Panc1 (cell line): ENCODE measurements around the gene FAM227B. TPM values are rescaled to one million over a fixed set of nuclear protein-coding genes. Genes with fewer than 3 reads are reported as not detected.
"Not testable (repeated sequence)": the region's sequence is repeated elsewhere in the genome, so short reads cannot be mapped to it uniquely, and the experiment has no call there.

Experiments used
- ATAC-seq: fragments of 200-7000 bp; cut with Tn5 transposase; 2 replicates; pipeline ENCODE4 v1.9.1; 2020; ENCODE audit warnings: mild to moderate bottlenecking, moderate library complexity
- Bru-seq: library from RNA; stranded (reverse); fragments of 400-500 nt; gene quantifications from one replicate; lab custom pipeline; 2021; lab: Mats Ljungman, UMichigan
- BruChase-seq, 2 experiments: library from RNA; stranded (reverse); fragments of 400-500 nt; gene quantifications; one replicate each; lab custom pipeline; 2021; lab: Mats Ljungman, UMichigan
- BruUV-seq: library from RNA; stranded (reverse); fragments of 400-500 nt; replicated peaks from 2 replicates; lab custom pipeline; 2021; lab: Mats Ljungman, UMichigan
- CTCF ChIA-PET: fragments of 300-600 bp; sonication (Branson Sonifier 250); formaldehyde crosslinking; loops from one replicate; lab custom pipeline; 2022; ENCODE audit warnings: antibody characterized with exemption; lab: Charles Lee
- POLR2A ChIA-PET: fragments of 300-600 bp; sonication (Branson Sonifier 250); formaldehyde crosslinking; loops from one replicate; lab custom pipeline; 2022; ENCODE audit warnings: antibody characterized with exemption; lab: Charles Lee
- DNase-seq: peaks from one replicate; pipeline ENCODE4 v3.0.0-alpha.2; 2010; ENCODE audit warnings: low read depth, low spot score
- H3K27ac ChIP-seq: 2 replicates; pipeline ENCODE4 v1.5.1; 2011; ENCODE audit warnings: mild to moderate bottlenecking, low read length, inconsistent platforms
- H3K27me3 ChIP-seq: fragments of 200-500 bp; sonication (Bioruptor generic); 2 replicates; pipeline ENCODE4 v1.6.0; 2014; ENCODE audit warnings: low read length, inconsistent platforms; ENCODE audit not compliant: control insufficient read depth, insufficient read depth
- H3K36me3 ChIP-seq: fragments of 200-500 bp; sonication (Bioruptor generic); 2 replicates; pipeline ENCODE4 v1.5.1; 2014; ENCODE audit warnings: inconsistent platforms, mild to moderate bottlenecking, low read length, moderate library complexity; ENCODE audit not compliant: control insufficient read depth, insufficient read depth
- H3K4me1 ChIP-seq: 2 replicates; pipeline ENCODE4 v1.5.1; 2011; ENCODE audit warnings: inconsistent platforms, mild to moderate bottlenecking, low read length, moderate library complexity; ENCODE audit not compliant: control insufficient read depth, insufficient read depth
- H3K4me3 ChIP-seq, 2 experiments: 2 replicates each; pipeline ENCODE4 v1.5.1; 2011 to 2012; ENCODE audit warnings: low read depth in 2 of 2, low read length in 2 of 2, mild to moderate bottlenecking in 2 of 2, inconsistent platforms in 1 of 2, moderate library complexity in 1 of 2
- H3K9me3 ChIP-seq: fragments of 200-500 bp; sonication (Bioruptor generic); 2 replicates; pipeline ENCODE4 v1.5.1; 2014; ENCODE audit warnings: low read depth, mild to moderate bottlenecking, inconsistent platforms, low read length, moderate library complexity; ENCODE audit not compliant: control insufficient read depth, insufficient read depth
- POLR2AphosphoS5 ChIP-seq: IDR thresholded peaks from 2 replicates; pipeline ENCODE4 v1.6.1; 2012; ENCODE audit warnings: mild to moderate bottlenecking, low read depth, low read length, moderate library complexity
- SIN3A ChIP-seq: IDR thresholded peaks from 2 replicates; pipeline ENCODE4 v1.6.1; 2012; ENCODE audit warnings: low read depth, mild to moderate bottlenecking, low read length, moderate library complexity, borderline replicate concordance; ENCODE audit not compliant: insufficient read depth
- TCF7L2 ChIP-seq: IDR thresholded peaks from 2 replicates; pipeline ENCODE4 v1.6.1; 2011; ENCODE audit warnings: mild to moderate bottlenecking, low read depth, low read length, inconsistent platforms
- in situ Hi-C: cut with HindIII; loops from 2 replicates; pipeline ENCODE4 v1.10.0; 2016; ENCODE audit warnings: low sequenced_read_pairs, low pct_unique_long_range_greater_than_20kb
- intact Hi-C: fragments of 100-400 bp; cut with micrococcal nuclease; formaldehyde crosslinking; loops from one replicate; pipeline ENCODE4 v1.10.0; 2022; ENCODE audit not compliant: unreplicated experiment
- long read RNA-seq: library from polyadenylated mRNA; unstranded; transcript quantifications from one replicate; pipeline ENCODE4 v2.0.0, GENCODE V29; 2021; ENCODE audit not compliant: unreplicated experiment
- polyA plus RNA-seq: library from polyadenylated mRNA; unstranded; fragments of >200 nt; gene quantifications from one replicate; pipeline ENCODE4 v1.2.1, GENCODE V29; 2012; ENCODE audit warnings: missing spikeins; ENCODE audit not compliant: insufficient read length
- total RNA-seq: library from RNA; stranded (reverse); gene quantifications from one replicate; pipeline ENCODE4 v1.2.1, GENCODE V29; 2021; ENCODE audit not compliant: unreplicated experiment
- TF ChIP-seq, protein P1 (sequence below), 2 experiments: IDR thresholded peaks; 2 replicates each; pipeline ENCODE4 v1.6.1; 2011 to 2012; ENCODE audit warnings: low read depth in 2 of 2, control low read depth in 1 of 2, low read length in 1 of 2, mild to moderate bottlenecking in 1 of 2, moderate library complexity in 1 of 2; ENCODE audit not compliant: insufficient read depth in 1 of 2
- TF ChIP-seq, protein P2 (sequence below): fragments of 450-650 bp; IDR thresholded peaks from 2 replicates; pipeline ENCODE4 v1.5.1; 2017; ENCODE audit warnings: mild to moderate bottlenecking

FAM227B gene
- 1.2 TPM for total RNA-seq
- 2.0 TPM for polyA plus RNA-seq
- Bru-seq, nascent RNA, result percentile 26 among the genes with signal in this experiment
- BruChase-seq, experiment 1, labeled RNA remaining after a 2-hour chase, result percentile 26 among the genes with signal in this experiment
- BruChase-seq, experiment 2, labeled RNA remaining after a 6-hour chase, result percentile 19 among the genes with signal in this experiment
- long read RNA-seq, partial matches to known transcripts, result 0 of 6 reads
- long read RNA-seq, other reads (novel, unspliced or antisense), result 6 of 6 reads

DNA sequence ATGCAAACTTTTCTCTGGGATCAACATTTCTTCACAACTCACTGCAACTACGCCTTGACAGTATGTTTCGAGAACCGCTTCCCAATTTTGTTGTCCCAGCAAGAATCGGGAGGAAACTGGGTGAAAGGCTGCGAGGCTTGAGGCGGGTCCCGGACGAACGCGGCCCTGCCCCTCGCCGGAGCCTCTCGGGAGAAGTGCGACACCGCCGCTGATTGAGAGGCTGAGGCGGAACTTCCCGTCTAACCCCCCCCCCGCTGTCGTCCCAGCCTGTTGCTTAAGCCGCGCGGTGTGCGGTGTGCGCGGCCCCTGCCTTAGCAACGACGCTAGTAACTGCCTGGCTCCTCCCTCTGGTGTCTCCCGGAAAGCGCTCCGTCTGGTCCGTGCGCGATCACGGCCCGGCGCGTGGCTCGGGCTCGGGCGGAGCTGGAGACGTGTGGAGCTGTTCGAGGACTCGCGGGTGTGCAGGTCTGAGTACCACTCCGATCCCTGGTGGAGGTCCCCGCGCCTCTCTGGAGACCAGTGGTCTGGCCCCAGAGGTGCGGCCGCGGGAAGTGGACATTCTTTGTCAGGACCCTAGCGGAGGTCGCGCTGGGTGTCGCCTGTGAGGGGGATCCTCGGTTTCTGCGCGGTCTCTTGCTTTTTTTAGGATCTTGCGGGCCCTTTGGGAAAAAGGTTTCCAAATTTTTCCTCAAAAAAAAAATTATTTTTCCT is at the start of gene FAM227B, which contains the start of gene DTWD1:
FAM227B (minus strand) TSS at position 161 of the 711 bp plus-strand sequence. CDS start 5,647 bp downstream, outside the sequence.
DTWD1 (plus strand) TSS at position 391 of the 711 bp plus-strand sequence. CDS start 4,120 bp downstream, outside the sequence.
- ChIA-PET CTCF (interaction anchor here (1.2 kb wide), 1 partner anchor 382 kb away, joined by 4 read pairs; no protein-coding TSS in a partner anchor), POLR2A (no interaction called here)
- H3K27ac ChIP-seq, result peak within 1 kb of the TSS; percentile 97
- ATAC-seq, result peak; percentile 100
- BruUV-seq, result no TSS peak
- peak within 1 kb of the TSS; percentile 82 to 85 for H3K4me3 ChIP-seq
- peaks cover 7% of the 10 kb centered on the region for H3K36me3 ChIP-seq
- peak; percentile 84 for DNase-seq
- peaks cover 13% of the 10 kb centered on the region; the same call in 1 of the 2 replicates for H3K9me3 ChIP-seq
- in situ Hi-C loops, result no loop called here
- no peaks in the 10 kb centered on the region for H3K27me3 ChIP-seq
- TF ChIP-seq, protein P1, sequence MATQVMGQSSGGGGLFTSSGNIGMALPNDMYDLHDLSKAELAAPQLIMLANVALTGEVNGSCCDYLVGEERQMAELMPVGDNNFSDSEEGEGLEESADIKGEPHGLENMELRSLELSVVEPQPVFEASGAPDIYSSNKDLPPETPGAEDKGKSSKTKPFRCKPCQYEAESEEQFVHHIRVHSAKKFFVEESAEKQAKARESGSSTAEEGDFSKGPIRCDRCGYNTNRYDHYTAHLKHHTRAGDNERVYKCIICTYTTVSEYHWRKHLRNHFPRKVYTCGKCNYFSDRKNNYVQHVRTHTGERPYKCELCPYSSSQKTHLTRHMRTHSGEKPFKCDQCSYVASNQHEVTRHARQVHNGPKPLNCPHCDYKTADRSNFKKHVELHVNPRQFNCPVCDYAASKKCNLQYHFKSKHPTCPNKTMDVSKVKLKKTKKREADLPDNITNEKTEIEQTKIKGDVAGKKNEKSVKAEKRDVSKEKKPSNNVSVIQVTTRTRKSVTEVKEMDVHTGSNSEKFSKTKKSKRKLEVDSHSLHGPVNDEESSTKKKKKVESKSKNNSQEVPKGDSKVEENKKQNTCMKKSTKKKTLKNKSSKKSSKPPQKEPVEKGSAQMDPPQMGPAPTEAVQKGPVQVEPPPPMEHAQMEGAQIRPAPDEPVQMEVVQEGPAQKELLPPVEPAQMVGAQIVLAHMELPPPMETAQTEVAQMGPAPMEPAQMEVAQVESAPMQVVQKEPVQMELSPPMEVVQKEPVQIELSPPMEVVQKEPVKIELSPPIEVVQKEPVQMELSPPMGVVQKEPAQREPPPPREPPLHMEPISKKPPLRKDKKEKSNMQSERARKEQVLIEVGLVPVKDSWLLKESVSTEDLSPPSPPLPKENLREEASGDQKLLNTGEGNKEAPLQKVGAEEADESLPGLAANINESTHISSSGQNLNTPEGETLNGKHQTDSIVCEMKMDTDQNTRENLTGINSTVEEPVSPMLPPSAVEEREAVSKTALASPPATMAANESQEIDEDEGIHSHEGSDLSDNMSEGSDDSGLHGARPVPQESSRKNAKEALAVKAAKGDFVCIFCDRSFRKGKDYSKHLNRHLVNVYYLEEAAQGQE (IDR thresholded peaks at IDR 0.05; ENCODE audit: insufficient read depth in 1 of 2, low read depth in 2 of 2, low read length in 1 of 2), result peak in 1 of 2 experiments; percentile 66; a peak in 1 of 4 replicates
- peak; percentile 63 for TF ChIP-seq TCF7L2
- TF ChIP-seq, protein P2, sequence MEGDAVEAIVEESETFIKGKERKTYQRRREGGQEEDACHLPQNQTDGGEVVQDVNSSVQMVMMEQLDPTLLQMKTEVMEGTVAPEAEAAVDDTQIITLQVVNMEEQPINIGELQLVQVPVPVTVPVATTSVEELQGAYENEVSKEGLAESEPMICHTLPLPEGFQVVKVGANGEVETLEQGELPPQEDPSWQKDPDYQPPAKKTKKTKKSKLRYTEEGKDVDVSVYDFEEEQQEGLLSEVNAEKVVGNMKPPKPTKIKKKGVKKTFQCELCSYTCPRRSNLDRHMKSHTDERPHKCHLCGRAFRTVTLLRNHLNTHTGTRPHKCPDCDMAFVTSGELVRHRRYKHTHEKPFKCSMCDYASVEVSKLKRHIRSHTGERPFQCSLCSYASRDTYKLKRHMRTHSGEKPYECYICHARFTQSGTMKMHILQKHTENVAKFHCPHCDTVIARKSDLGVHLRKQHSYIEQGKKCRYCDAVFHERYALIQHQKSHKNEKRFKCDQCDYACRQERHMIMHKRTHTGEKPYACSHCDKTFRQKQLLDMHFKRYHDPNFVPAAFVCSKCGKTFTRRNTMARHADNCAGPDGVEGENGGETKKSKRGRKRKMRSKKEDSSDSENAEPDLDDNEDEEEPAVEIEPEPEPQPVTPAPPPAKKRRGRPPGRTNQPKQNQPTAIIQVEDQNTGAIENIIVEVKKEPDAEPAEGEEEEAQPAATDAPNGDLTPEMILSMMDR, result no peak
- peak; percentile 93 for TF ChIP-seq SIN3A
- TF ChIP-seq POLR2AphosphoS5, result peak; percentile 97
- H3K4me1 ChIP-seq, result peaks cover 10% of the 10 kb centered on the region
- intact Hi-C loops, result no loop called here

GRCh38 chr15:49669288-49669687 is 48.7 kb upstream of the FAM227B start:
- intact Hi-C loops, result no loop called here
- no peak for DNase-seq
- Histone ChIP-seq H3K36me3 (no peaks in the 10 kb centered on the region), H3K4me3 (no peak overlapping the region), H3K4me1 (no peaks in the 10 kb centered on the region), H3K9me3 (no peaks in the 10 kb centered on the region), H3K27ac (no peak overlapping the region), H3K27me3 (no peaks in the 10 kb centered on the region)
- in situ Hi-C loops, result no loop called here
- no peak for ATAC-seq
- no TSS peak for BruUV-seq
- TF ChIP-seq TCF7L2 (no peak), SIN3A (no peak), POLR2AphosphoS5 (no peak)
- TF ChIP-seq, protein P2, result no peak
- TF ChIP-seq, protein P1 (IDR thresholded peaks at IDR 0.05; ENCODE audit: insufficient read depth in 1 of 2, low read depth in 2 of 2, low read length in 1 of 2), result no peak
- POLR2A ChIA-PET, result no interaction called here
- CTCF ChIA-PET, result no interaction called here

GRCh38 chr15:49666486-49666885 is 45.9 kb upstream of the FAM227B start:
- BruUV-seq, ATAC-seq, in situ Hi-C loops, H3K27ac ChIP-seq, intact Hi-C loops, DNase-seq, H3K4me1 ChIP-seq, H3K27me3 ChIP-seq, H3K4me3 ChIP-seq, POLR2A ChIA-PET, CTCF ChIA-PET, H3K36me3 ChIP-seq, H3K9me3 ChIP-seq: not testable (repeated sequence)
